Endometrium (tissue), 2 donors: Measurements from ENCODE around the gene OR6F1.
"Not testable (repeated sequence)": the region's sequence is repeated elsewhere in the genome, so short reads cannot be mapped to it uniquely, and the experiment has no call there.

Source experiments
- FAIRE-seq: peaks from 2 replicates; lab custom pipeline; 2012; peaks lifted over from hg19 to GRCh38; lab: Jason Lieb, UNC
- donor health status: control.
- donor health status: control.

OR6F1 gene

DNA sequence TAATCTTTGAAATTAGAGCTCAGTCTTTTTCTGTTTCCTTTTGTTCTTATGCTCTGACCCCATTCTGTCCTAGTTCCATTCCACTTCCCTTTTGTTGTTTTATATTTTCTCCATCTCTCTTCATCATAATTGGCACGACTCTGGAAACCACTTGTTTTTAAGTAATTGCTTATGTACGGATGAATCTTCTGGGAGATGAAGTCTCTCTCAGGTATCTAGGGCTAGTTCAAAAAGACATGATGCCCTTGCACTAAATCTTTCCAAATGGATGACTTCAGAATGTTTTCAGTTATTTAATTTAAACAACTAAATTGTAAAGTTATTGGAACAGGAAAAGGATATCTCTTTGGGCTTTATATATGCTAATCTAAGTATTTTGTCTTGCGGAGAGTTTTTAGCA is at the start of gene OR6F1:
TSS of gene OR6F1 (minus strand) at position 101 of the 400 bp plus-strand sequence. CDS start 3,891 bp downstream, outside the sequence.
- FAIRE-seq = no peak

DNA sequence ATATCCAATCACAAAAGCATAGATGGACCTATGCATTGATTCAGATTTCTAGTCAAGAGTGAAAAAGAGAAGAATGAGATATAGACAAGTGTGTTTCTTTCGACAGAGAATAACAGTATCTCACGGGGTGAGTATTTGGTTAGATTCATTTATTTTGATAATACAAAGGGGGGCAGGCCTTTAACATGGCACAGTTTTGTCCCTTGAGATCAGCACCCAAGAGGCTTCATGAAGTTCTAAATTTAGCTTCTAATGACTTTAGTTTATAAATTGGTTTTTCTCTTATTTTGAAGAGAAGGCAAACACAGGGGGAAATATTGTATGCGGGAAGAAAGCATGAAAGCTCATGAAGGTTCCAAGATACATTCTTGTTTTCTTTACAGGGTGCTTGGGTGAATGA is 44.0 kb upstream of the OR6F1 start, which contains the start of gene OR1C1:
TSS of gene OR1C1 (minus strand) at position 101 of the 400 bp plus-strand sequence. CDS start 2,150 bp downstream, outside the sequence.
- no peak for FAIRE-seq

DNA sequence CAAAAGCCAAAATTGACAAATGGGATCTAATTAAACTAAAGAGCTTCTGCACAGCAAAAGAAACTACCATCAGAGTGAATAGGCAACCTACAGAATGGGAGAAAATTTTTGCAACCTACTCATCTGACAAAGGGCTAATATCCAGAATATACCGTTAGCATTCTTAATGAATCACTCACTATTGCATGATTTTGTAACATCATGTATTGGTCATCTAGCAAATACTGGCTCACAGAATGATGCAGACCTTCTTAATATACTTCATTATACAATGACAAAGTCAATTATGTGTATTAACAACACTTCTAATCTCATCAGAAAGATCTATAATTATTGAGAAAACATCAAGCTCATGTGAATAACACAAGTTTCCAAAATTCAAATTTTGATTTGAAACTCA is 37.9 kb upstream of the OR6F1 start:
- FAIRE-seq = not testable (repeated sequence)

DNA sequence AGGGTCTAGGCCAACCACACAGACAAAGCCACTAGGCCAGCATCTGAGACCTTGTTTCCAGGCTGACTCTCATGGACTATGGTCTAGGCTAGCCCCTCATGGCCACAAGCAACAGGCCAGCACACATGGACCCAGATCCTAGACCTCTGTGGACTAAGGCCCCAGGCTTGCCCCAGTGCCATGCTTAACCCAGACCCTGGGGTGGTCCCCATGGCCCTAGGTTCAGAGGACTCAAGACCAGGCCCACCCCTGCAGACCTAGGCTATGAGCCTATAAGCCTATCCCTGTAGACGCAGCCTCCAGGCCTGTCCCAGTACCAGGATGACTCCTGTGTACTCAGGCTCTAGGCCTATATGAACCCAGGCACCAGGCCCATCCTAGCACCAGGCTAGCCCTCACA is 33.4 kb upstream of the OR6F1 start:
- FAIRE-seq = no peak

DNA sequence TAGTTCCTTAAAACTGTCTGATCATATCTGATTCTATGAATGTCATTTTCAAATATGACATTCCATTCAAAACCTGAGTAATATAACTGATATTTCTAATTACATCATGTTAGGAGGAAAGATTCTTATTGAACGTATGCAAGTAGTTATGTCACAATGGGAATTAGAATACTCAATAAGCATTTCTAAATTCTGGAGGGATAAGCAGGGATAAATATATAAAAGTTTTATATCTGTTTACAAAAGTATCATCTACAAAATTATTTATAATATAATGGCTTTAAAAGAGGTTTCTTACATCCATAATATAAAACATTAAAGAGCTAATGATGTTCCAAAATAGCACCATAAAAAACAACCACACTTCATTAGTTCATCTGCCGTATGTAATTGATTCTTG is 31.6 kb upstream of the OR6F1 start, which contains the start of gene OR14A2:
TSS of gene OR14A2 (minus strand) at position 101 of the 400 bp plus-strand sequence.
- FAIRE-seq = no peak

DNA sequence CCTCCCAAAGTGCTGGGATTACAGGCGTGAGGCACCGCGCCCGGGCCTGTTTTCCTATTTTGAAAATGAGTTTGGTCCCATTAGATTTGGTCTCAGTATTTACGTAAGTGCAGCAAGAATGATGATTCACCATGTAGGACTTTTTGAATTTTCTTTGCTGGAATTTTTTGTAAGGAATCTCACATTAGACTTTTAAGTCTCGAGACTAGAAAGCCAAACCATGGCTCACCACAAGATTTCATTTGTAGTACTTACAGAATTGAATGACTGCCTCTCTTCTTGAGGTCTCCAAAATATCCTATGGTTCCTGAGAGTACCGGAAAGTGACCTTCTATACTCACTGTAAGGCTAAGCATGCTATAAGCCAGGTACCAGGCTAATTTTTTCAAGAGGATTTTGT is 31.2 kb upstream of the OR6F1 start:
- no peak for FAIRE-seq

DNA sequence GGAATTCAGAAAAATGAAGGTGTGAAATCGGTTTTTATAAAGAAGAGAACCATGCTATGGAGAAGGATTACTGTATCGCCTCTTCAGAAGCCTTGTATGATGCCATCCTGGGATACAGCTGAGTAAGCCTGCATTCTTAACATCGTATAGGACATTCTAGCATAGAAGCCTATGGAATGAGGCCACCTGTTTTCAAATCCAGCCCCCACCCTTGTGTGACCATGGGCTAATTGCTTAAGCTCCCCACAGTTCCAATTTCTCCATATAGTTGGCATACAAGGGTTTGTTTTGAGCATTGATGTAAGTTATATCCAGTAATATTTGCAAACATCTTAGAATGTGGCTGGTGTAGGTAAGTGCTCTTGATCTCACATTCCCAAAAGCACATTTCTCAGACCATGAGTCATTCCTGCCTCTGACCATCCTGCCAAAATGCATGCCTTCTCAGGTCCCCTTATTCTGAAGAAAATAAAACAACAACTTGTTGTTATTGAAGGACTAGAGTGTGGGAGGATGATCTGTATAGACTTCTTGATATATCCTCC is 30.0 kb upstream of the OR6F1 start:
- FAIRE-seq = no peak

DNA sequence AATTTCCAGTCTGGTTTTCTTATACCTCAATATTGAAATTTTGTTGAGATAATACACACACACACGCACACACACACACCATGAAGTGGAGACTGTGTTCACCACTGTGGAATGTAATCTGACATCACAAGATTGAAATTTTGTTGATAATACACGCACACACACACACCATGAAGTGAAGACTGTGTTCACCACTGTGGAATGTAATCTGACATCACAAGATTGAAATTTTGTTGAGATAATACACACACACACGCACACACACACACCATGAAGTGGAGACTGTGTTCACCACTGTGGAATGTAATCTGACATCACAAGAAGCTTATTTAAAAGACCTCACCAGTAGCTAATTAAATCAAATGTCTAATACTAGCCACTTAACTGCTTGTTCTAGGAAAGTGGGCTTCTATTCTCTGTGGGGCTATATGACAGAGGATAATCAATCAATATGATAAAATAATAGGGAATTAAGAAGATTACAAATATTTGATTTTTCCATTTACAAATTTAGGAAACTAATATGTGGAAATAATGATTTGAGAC is 25.8 kb upstream of the OR6F1 start:
- FAIRE-seq = not testable (repeated sequence)

DNA sequence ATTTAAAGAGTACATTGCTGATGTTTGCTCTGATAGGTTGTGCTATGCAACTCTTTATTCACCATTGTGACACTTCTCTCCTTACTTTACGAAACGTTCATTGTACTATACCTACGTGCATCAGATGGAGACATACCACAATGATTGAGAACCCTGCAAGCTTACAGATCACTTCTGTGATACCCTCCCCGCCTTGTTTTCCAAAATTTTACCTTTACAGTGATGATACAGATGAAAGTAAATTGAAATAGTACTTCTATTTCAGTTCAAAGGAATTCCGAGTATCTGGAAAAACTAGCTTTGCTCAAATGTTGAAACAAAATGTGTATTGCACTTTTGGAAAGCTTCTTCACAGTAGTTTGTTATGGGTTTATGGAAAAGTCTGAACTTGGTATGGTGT is 25.3 kb upstream of the OR6F1 start:
- FAIRE-seq = no peak

DNA sequence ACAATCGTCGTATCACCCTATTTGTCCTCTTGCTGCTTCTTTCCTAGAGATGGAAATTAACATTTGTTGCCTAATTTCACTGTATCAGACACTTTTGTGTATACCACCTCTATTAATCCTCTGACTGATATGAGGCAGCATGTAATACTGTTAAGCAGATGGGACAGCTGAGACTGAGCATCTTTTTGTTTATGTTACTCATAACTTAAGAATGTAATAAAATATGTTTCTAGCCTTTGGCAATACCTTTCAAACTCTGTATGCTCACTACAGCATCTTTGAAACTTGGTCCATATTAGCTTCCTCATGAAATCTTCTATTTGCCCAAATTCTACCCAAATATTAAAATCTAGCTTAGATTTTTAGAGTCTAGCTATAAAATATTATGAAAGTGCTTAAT is 24.3 kb upstream of the OR6F1 start:
- FAIRE-seq = no peak

DNA sequence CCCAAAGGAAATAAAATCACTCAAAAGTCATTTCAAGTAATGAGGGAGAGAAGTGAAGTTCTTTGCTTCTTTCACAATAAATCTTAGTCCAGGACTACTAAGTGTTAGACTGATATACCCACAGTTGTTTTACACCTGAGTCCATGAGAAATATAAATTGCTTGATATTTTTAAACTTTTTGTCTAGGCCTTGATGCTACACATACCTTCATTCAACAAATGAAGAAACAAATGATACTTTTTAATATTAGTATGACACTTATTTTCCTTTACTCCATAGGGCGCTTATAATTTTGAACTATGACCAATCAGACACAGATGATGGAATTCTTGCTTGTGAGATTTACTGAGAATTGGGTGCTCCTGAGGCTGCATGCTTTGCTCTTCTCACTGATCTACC is 21.9 kb upstream of the OR6F1 start, which contains the start of gene OR14K1:
TSS of gene OR14K1 (plus strand) at position 301 of the 400 bp plus-strand sequence. CDS start at position 301, 0 bp downstream.
- FAIRE-seq = no peak

DNA sequence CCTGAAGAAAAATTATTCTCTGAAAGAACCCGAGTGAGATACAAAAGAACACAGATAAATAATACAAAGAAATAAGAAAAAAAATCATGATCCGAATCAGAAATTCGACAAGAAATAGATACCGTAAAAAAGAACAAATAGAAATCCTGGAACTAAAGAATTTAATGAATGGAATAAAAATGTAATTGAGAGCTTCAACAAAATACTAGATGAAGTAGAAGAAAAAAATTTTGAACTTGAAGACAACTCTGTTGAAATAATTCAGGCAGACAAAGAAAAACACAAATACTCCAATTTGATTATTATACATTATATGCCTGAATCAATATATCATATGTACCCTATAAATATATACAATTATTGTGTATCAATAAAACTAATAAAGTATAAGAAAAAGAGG is 4.8 kb upstream of the OR6F1 start:
- FAIRE-seq = no peak

DNA sequence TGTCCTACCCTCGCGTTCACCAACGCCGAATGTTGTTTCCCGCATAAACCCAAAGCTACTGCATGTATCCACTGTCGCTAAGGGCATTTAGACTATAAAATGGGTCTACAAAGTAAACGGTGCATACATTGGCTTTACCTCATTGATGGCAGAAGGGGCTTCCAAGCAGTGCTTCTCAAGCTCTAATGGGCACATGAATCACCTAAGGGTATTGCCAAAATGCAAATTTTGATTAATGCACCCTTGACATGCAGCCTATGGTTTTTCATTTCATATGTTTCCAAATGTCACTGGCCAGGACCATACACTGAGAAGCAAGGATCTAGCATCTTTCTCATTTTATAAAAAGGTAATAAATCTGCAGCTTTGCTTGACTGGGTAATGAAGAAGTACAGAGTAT is 2.7 kb downstream of the OR6F1 start:
- no peak for FAIRE-seq

DNA sequence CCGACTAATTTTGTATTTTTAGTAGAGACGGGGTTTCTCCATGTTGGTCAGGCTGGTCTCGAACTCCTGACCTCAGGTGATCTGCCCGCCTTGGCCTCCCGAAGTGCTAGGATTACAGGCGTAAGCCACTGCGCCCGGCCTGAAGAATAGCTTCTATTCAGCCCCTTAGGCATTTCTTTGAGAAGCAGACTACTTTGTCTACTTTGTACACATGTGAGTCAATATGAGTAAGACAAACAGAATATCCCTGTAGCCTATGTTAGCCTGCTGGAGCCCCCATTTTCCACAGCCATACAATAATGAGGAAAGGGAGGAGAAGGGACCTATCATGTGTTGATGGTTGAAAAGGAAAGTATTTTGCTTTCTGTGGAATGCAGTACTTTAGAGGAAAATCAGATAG is 5.8 kb downstream of the OR6F1 start:
- FAIRE-seq = not testable (repeated sequence)

DNA sequence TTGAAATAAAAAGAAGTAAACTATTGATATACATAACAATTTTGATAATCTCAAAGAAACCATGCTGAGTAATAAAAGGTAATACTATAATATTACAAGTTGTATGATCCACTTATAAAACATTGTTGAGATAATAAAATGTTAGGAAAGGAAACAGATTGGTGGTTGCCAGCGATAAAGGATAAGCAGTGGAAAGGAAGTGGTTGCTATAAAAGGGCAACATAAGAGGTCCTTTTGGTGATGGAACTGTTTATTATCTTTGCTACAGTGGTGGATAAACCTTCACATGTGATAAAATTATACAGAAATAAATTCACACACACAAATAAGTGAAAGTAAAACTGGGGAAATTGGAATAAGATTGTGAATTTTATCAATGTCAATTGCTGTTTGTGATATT is 15.1 kb downstream of the OR6F1 start:
- FAIRE-seq = no peak

DNA sequence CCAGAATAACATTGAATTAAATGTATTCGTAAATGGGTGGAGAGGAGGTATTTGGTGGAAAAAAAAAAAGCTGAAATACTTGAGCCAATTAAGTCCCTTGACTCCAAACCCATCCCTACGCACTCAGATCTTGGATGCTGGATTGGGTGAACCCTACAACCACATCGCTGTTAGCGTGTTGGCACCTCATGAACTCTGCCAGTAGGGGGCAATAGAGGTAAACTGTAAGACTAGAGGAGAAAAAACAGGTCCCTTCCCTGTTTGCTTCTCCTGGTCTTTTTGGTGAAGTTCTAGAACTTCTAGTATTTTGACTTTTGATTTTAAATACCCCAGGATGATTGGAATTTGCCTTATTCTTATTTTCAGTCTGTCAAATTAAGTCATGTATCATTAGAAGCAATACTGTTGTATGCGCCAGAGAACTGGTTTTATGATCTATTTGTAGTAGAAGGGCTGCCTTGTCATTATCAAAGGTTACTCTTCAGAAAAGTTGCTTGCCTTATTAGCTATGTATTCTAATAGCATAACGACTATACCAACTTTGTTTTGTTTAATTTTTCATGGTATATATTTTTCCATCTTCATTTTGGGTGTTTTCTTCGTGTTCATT is 35.1 kb downstream of the OR6F1 start:
- FAIRE-seq = no peak

DNA sequence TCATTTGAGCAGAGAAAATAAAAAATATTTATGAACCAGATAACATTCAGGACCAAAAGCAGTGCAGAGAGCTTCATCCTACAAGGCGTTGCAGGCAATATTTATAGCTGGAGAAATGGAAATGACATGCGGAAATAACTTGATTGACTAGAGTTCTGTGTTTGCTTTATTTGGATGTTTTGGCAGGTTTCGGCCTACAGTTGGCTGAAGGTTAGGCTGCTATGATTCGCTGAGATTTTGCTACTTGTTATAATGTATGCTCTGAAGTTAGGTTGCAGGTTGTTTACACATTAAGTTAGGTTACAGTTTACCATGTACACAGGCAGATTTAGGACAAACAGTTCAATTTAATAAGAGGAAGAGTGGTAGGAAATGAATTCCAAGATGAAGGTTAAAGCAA is 36.3 kb downstream of the OR6F1 start:
- FAIRE-seq = no peak

DNA sequence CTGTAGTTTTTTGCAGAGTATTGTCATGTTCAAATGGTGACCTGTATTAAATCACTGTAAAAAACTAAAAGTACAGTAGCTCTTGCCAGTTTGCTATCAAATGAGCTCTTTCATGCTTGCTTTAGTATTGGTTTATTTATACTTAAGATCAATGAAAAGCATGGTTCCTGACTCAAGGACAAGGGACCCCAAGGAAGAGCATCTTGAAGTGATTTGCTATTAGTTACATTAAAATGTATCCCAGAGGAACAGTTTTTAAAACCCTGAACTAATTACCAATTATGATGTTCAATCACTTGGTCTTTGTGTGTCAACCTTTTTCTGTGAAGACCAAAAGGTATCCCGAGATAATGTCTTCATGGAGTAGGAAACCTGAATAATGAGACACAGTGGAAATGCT is 36.8 kb downstream of the OR6F1 start, which contains the start of gene OR13G1:
TSS of gene OR13G1 (minus strand) at position 101 of the 400 bp plus-strand sequence. CDS start 6,698 bp downstream, outside the sequence.
- no peak for FAIRE-seq

DNA sequence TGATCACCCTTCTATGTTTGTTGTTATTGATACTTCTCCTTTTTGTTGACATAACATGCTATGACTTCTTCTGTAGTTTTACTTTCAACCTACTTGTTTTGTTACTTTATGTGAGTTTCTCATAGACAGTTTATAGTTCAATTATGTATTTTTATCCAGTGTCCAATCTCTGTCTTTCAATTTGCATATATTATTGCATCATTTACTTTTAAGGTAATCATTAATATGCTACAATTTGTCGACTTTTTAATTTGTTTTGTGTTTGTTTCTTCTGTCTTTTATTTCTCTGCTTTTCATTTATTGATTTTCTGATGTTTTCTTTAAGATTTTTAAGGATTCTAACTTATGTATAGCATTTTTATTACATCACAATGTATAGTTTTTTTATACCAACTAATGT is 47.2 kb downstream of the OR6F1 start:
- FAIRE-seq = no peak
